H9 (cell line): Measurements from ENCODE around the gene ATPAF2. TPM values are rescaled to one million over a fixed set of nuclear protein-coding genes. Genes with fewer than 3 reads are reported as not detected.

ENCODE experiments used
- DNase-seq: peaks from one replicate; pipeline ENCODE4 v3.0.0-alpha.2; 2017
- H2AFZ ChIP-seq: one replicate; pipeline ENCODE4 v1.6.1; 2013; ENCODE audit warnings: mild to moderate bottlenecking, low read length, control low read depth, moderate library complexity
- H2AK5ac ChIP-seq: 2 replicates; pipeline ENCODE4 v1.6.1; 2013; ENCODE audit warnings: low read length, control low read depth, mixed read lengths; ENCODE audit not compliant: insufficient read length
- H2BK120ac ChIP-seq: one replicate; pipeline ENCODE4 v1.6.1; 2013; ENCODE audit warnings: low read depth, mild to moderate bottlenecking, low read length, control low read depth, inconsistent platforms; ENCODE audit not compliant: poor library complexity, severe bottlenecking
- H2BK12ac ChIP-seq: 2 replicates; pipeline ENCODE4 v1.6.1; 2013; ENCODE audit warnings: low read length, control low read depth, mixed read lengths, low read depth; ENCODE audit not compliant: insufficient read length
- H2BK15ac ChIP-seq: 2 replicates; pipeline ENCODE4 v1.6.1; 2013; ENCODE audit warnings: low read depth, low read length, control low read depth
- H2BK20ac ChIP-seq: one replicate; pipeline ENCODE4 v1.6.1; 2013; ENCODE audit warnings: low read depth, mild to moderate bottlenecking, low read length, control low read depth, inconsistent platforms; ENCODE audit not compliant: poor library complexity, severe bottlenecking
- H2BK5ac ChIP-seq: 2 replicates; pipeline ENCODE4 v1.6.1; 2013; ENCODE audit warnings: low read length, control low read depth, mixed read lengths; ENCODE audit not compliant: insufficient read length
- H3K14ac ChIP-seq: 2 replicates; pipeline ENCODE4 v1.6.1; 2013; ENCODE audit warnings: low read length, control low read depth; ENCODE audit not compliant: insufficient read depth
- H3K18ac ChIP-seq: 2 replicates; pipeline ENCODE4 v1.6.1; 2013; ENCODE audit warnings: low read depth, mild to moderate bottlenecking, mixed read lengths, low read length, control low read depth; ENCODE audit not compliant: insufficient read length
- H3K23ac ChIP-seq: 2 replicates; pipeline ENCODE4 v1.6.1; 2013; ENCODE audit warnings: low read length, control low read depth, mixed read lengths, low read depth; ENCODE audit not compliant: insufficient read length
- H3K23me2 ChIP-seq: 2 replicates; pipeline ENCODE4 v1.6.1; 2013; ENCODE audit warnings: low read depth, mild to moderate bottlenecking, mixed read lengths, low read length, control low read depth; ENCODE audit not compliant: insufficient read length, poor library complexity, severe bottlenecking
- H3K27ac ChIP-seq: 2 replicates; pipeline ENCODE4 v1.5.1; 2013; ENCODE audit warnings: low read length, control low read depth, mixed read lengths, low read depth; ENCODE audit not compliant: insufficient read length
- H3K27me3 ChIP-seq: 2 replicates; pipeline ENCODE4 v1.6.1; 2013; ENCODE audit warnings: low read length, control low read depth, inconsistent platforms; ENCODE audit not compliant: insufficient read depth
- H3K4ac ChIP-seq: 2 replicates; pipeline ENCODE4 v1.6.1; 2013; ENCODE audit warnings: low read depth, mild to moderate bottlenecking, control low read depth, inconsistent platforms, low read length, moderate library complexity
- H3K4me1 ChIP-seq: 2 replicates; pipeline ENCODE4 v1.6.1; 2013; ENCODE audit warnings: low read length, control low read depth, inconsistent platforms; ENCODE audit not compliant: insufficient read depth
- H3K4me2 ChIP-seq: 2 replicates; pipeline ENCODE4 v1.6.1; 2013; ENCODE audit warnings: low read length, control low read depth, mixed read lengths; ENCODE audit not compliant: insufficient read length, insufficient read depth
- H3K56ac ChIP-seq: 2 replicates; pipeline ENCODE4 v1.6.1; 2013; ENCODE audit warnings: low read depth, mild to moderate bottlenecking, mixed read lengths, low read length, control low read depth; ENCODE audit not compliant: insufficient read length
- H3K79me1 ChIP-seq: 2 replicates; pipeline ENCODE4 v1.6.1; 2013; ENCODE audit warnings: low read depth, mild to moderate bottlenecking, moderate library complexity, low read length, control low read depth, inconsistent platforms; ENCODE audit not compliant: insufficient read depth, poor library complexity, severe bottlenecking
- H3K79me2 ChIP-seq: 2 replicates; pipeline ENCODE4 v1.6.1; 2013; ENCODE audit warnings: low read length, control low read depth, inconsistent platforms; ENCODE audit not compliant: insufficient read depth
- H3K9ac ChIP-seq: 2 replicates; pipeline ENCODE4 v1.6.1; 2013; ENCODE audit warnings: low read length, control low read depth, mixed read lengths; ENCODE audit not compliant: insufficient read length; ENCODE audit errors: extremely low read depth
- H3K9me3 ChIP-seq: one replicate; pipeline ENCODE4 v1.6.1; 2013; ENCODE audit warnings: low read depth, low read length, inconsistent platforms; ENCODE audit not compliant: control insufficient read depth
- H3T11ph ChIP-seq: one replicate; pipeline ENCODE4 v1.6.1; 2013; ENCODE audit warnings: mild to moderate bottlenecking, low read length, control low read depth, inconsistent platforms
- H4K20me1 ChIP-seq: one replicate; pipeline ENCODE4 v1.6.1; 2013; ENCODE audit not compliant: control insufficient read depth, insufficient read length, insufficient read depth
- H4K5ac ChIP-seq: 2 replicates; pipeline ENCODE4 v1.6.1; 2013; ENCODE audit warnings: low read depth, mild to moderate bottlenecking, mixed read lengths, low read length, control low read depth; ENCODE audit not compliant: insufficient read length
- H4K8ac ChIP-seq: replicated peaks from 2 replicates; pipeline ENCODE4 v1.6.1; 2013; ENCODE audit warnings: low read length, control low read depth, mixed read lengths, low read depth; ENCODE audit not compliant: insufficient read length
- H4K91ac ChIP-seq: 2 replicates; pipeline ENCODE4 v1.6.1; 2013; ENCODE audit warnings: low read depth, mild to moderate bottlenecking, moderate library complexity, mixed read lengths, low read length, control low read depth; ENCODE audit not compliant: insufficient read length
- H3K27ac Mint-ChIP-seq, 3 experiments: 2 replicates in 2 of 3; 3 replicates in 1 of 3; pipeline ENCODE4 v1.8.0; 2020 to 2021; ENCODE audit warnings: mixed read lengths in 3 of 3, mild to moderate bottlenecking in 1 of 3, moderate library complexity in 1 of 3
- H3K27me3 Mint-ChIP-seq: 2 replicates; pipeline ENCODE4 v1.8.0; 2021; ENCODE audit warnings: low read depth, mild to moderate bottlenecking, moderate library complexity, mixed read lengths
- H3K36me3 Mint-ChIP-seq, 3 experiments: 2 replicates in 2 of 3; 3 replicates in 1 of 3; pipeline ENCODE4 v1.8.0; 2020 to 2021; ENCODE audit warnings: low read depth in 3 of 3, mixed read lengths in 3 of 3; ENCODE audit not compliant: insufficient read depth in 1 of 3
- H3K4me1 Mint-ChIP-seq, 2 experiments: 2 replicates each; pipeline ENCODE4 v1.8.0; 2020; ENCODE audit warnings: mixed read lengths in 2 of 2
- H3K4me3 Mint-ChIP-seq, 2 experiments: 2 replicates in 1 of 2; 3 replicates in 1 of 2; pipeline ENCODE4 v1.8.0; 2020 to 2021; ENCODE audit warnings: mild to moderate bottlenecking in 2 of 2, mixed read lengths in 2 of 2, moderate library complexity in 1 of 2
- H3K9me3 Mint-ChIP-seq, 2 experiments: 2 replicates in 1 of 2; 3 replicates in 1 of 2; pipeline ENCODE4 v1.8.0; 2020; ENCODE audit warnings: mild to moderate bottlenecking in 2 of 2, mixed read lengths in 2 of 2, moderate library complexity in 1 of 2
- WGBS: extraction: QIAGEN DNeasy Blood & Tissue Kit; methylation state at CpG from one replicate; pipeline ENCODE4 v1.1.7; 2013; ENCODE audit warnings: missing lambda C conversion rate, low lambda C conversion rate, mixed read lengths; ENCODE audit not compliant: insufficient read length; ENCODE audit errors: extremely low coverage; 5-methylcytosine and 5-hydroxymethylcytosine counted together
- total RNA-seq: library from RNA; stranded (reverse); gene quantifications from 2 replicates; pipeline ENCODE4 v1.2.1, GENCODE V29; 2021
- TF ChIP-seq, protein P1 (sequence below): fragments of 200-600 bp; sonication (generic); conservative IDR thresholded peaks from 3 replicates; pipeline ENCODE4 v1.8.0; 2021; ENCODE audit warnings: antibody characterized with exemption, mild to moderate bottlenecking

The ATPAF2 gene
- total RNA-seq, 1 experiment from 2014 or later = 21.4 TPM

DNA sequence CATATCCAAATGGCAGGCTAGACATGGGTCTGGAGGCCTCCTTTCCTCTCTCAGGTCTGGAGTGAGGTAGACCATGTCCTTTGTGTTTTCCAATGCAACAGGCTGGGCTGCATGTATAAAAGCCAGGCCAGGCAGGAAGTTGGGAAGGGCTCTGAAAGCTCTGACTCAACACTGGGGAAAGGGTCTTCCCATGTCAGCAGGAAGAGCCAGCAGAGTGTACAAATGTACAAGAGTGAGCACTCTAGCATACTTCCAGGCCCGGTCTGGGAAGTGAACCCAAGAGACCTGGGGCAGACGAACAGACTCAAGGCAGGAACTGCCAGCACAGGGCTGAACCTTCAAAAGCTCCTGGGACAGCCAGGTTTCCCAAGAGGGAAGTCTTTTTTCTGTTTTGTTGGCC lies 7.0 kb downstream of the ATPAF2 start:
- TF ChIP-seq, protein P1, sequence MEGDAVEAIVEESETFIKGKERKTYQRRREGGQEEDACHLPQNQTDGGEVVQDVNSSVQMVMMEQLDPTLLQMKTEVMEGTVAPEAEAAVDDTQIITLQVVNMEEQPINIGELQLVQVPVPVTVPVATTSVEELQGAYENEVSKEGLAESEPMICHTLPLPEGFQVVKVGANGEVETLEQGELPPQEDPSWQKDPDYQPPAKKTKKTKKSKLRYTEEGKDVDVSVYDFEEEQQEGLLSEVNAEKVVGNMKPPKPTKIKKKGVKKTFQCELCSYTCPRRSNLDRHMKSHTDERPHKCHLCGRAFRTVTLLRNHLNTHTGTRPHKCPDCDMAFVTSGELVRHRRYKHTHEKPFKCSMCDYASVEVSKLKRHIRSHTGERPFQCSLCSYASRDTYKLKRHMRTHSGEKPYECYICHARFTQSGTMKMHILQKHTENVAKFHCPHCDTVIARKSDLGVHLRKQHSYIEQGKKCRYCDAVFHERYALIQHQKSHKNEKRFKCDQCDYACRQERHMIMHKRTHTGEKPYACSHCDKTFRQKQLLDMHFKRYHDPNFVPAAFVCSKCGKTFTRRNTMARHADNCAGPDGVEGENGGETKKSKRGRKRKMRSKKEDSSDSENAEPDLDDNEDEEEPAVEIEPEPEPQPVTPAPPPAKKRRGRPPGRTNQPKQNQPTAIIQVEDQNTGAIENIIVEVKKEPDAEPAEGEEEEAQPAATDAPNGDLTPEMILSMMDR = no peak
- H3K4me1 ChIP-seq = no peaks in the 10 kb centered on the region
- H4K8ac ChIP-seq = no peak overlapping the region
- H2AFZ ChIP-seq = no peak overlapping the region
- no peak overlapping the region for H4K91ac ChIP-seq
- no peaks in the 10 kb centered on the region for H3K27me3 ChIP-seq
- H3K9me3 ChIP-seq = no peaks in the 10 kb centered on the region
- no peak overlapping the region for H2BK15ac ChIP-seq
- no peak overlapping the region for H3T11ph ChIP-seq
- no peak overlapping the region for H2BK120ac ChIP-seq
- H3K56ac ChIP-seq = no peak overlapping the region
- no peak overlapping the region for H3K4ac ChIP-seq
- H3K79me2 ChIP-seq = no peaks in the 10 kb centered on the region
- H3K14ac ChIP-seq = no peak overlapping the region
- Mint-ChIP-seq H3K9me3 (no peaks in the 10 kb centered on the region), H3K27me3 (no peaks in the 10 kb centered on the region), H3K4me3 (no peak overlapping the region), H3K27ac (no peak overlapping the region), H3K4me1 (peaks cover 0 to 6% of the 10 kb centered on the region in 2 experiments; a peak in 1 of 4 replicates), H3K36me3 (peaks cover 0 to 2% (median 0%) of the 10 kb centered on the region in 3 experiments; a peak in 1 of 7 replicates)
- no peak overlapping the region for H2BK12ac ChIP-seq
- no peak overlapping the region for H2AK5ac ChIP-seq
- no CpG with 5 or more reads among the region's 2 CpGs for WGBS
- no peak overlapping the region for H3K18ac ChIP-seq
- H3K79me1 ChIP-seq = no peaks in the 10 kb centered on the region
- H3K4me2 ChIP-seq = no peak overlapping the region
- no peak overlapping the region for H3K23ac ChIP-seq
- no peak overlapping the region for H2BK20ac ChIP-seq
- no peak overlapping the region for H2BK5ac ChIP-seq
- H4K5ac ChIP-seq = no peak overlapping the region
- no peaks in the 10 kb centered on the region for H4K20me1 ChIP-seq
- no peak for DNase-seq
- no peak overlapping the region for H3K27ac ChIP-seq
- no peak overlapping the region for H3K9ac ChIP-seq
- no peaks in the 10 kb centered on the region for H3K23me2 ChIP-seq
